B cell (primary cell): ENCODE measurements around the gene TRIM6.
"Not testable (repeated sequence)": the region's sequence is repeated elsewhere in the genome, so short reads cannot be mapped to it uniquely, and the experiment has no call there.

ENCODE experiments used
- CTCF ChIP-seq: fragments of 200-600 bp; IDR thresholded peaks from one replicate; pipeline ENCODE4 v1.8.0; 2022; ENCODE audit warnings: antibody characterized with exemption, mild to moderate bottlenecking
- EZH2 ChIP-seq: IDR thresholded peaks from 2 replicates; pipeline ENCODE4 v1.6.1; 2012; ENCODE audit warnings: borderline replicate concordance, low read depth, mild to moderate bottlenecking, moderate library complexity, low read length; ENCODE audit not compliant: insufficient read depth, poor library complexity, severe bottlenecking

DNA sequence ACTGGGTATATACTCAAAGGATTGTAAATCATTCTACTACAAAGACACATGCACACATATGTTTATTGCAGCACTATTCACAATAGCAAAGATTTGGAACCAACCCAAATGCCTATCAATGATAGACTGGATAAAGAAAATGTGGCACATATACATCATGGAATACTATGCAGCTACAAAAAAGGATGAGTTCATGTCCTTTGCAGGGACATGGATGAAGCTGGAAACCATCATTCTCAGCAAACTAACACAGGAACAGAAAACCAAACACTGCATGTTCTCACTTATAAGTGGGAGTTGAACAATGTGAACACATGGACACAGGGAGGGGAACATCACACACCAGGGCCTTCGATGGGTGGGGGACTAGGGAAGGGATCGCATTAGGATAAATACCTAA lies 60.5 kb downstream of the TRIM6 start:
- TF ChIP-seq CTCF, EZH2: not testable (repeated sequence)
